HepG2 (cell line): Measurements from ENCODE around the gene PSMB11. TPM values are rescaled to one million over a fixed set of nuclear protein-coding genes. Genes with fewer than 3 reads are reported as not detected.

ENCODE experiments used
- GLI4 ChIP-seq: sonication (generic); formaldehyde crosslinking; IDR thresholded peaks from 2 replicates; pipeline ENCODE4 v1.5.1; 2020; ENCODE audit warnings: missing genetic modification reagents, mild to moderate bottlenecking, moderate library complexity, borderline replicate concordance
- KDM6A ChIP-seq: IDR thresholded peaks from 2 replicates; pipeline ENCODE4 v1.6.1; 2016; ENCODE audit warnings: low read depth
- REST ChIP-seq, 2 experiments: IDR thresholded peaks; 2 replicates each; pipeline ENCODE4 v1.6.1; 2011 to 2012; ENCODE audit warnings: low read length in 2 of 2, borderline replicate concordance in 1 of 2, low read depth in 1 of 2, mild to moderate bottlenecking in 1 of 2, moderate library complexity in 1 of 2
- ZNF530 ChIP-seq: sonication (generic); formaldehyde crosslinking; IDR thresholded peaks from 2 replicates; pipeline ENCODE4 v1.5.0; 2020; ENCODE audit warnings: low read depth, mild to moderate bottlenecking, missing genetic modification reagents
- polyA plus RNA-seq, 8 experiments: library from polyadenylated mRNA; depleted of rRNA in 3 of 8; stranded (reverse) in 7 of 8; unstranded in 1 of 8; fragments of >200 nt; fragmentation: Illumina TruSeq in 4 of 8; extraction: Trizol in 4 of 8; gene quantifications; 2 replicates each; pipeline versions ENCODE4 v1.2.1 to v1.2.3, GENCODE V29; 2011 to 2016; ENCODE audit warnings: low read depth in 4 of 8, missing spikeins in 1 of 8, mixed read lengths in 1 of 8; ENCODE audit not compliant: insufficient read depth in 1 of 8
- total RNA-seq, 5 experiments: library from RNA; depleted of rRNA; stranded (reverse); fragments of >200 nt; fragmentation: Illumina TruSeq; extraction: Trizol; gene quantifications; 2 replicates each; pipeline ENCODE4 v1.2.3, GENCODE V29; 2016; ENCODE audit warnings: low read depth in 1 of 5
- TF ChIP-seq, protein P1 (sequence below): sonication (generic); formaldehyde crosslinking; IDR thresholded peaks from 2 replicates; pipeline ENCODE4 v1.9.0; 2022; ENCODE audit warnings: low read depth, missing genetic modification reagents

PSMB11 gene
- total and polyA plus RNA-seq, 2 of the 13 experiments (the other 11 are each of a cell fraction or from before 2014, with no cell fraction given): not detected

- peak; percentile 66; the same call in 1 of the 2 replicates for TF ChIP-seq GLI4 (CRISPR knock-in tag)
- no peak for TF ChIP-seq ZNF530 (CRISPR knock-in tag)
- TF ChIP-seq, protein P1, sequence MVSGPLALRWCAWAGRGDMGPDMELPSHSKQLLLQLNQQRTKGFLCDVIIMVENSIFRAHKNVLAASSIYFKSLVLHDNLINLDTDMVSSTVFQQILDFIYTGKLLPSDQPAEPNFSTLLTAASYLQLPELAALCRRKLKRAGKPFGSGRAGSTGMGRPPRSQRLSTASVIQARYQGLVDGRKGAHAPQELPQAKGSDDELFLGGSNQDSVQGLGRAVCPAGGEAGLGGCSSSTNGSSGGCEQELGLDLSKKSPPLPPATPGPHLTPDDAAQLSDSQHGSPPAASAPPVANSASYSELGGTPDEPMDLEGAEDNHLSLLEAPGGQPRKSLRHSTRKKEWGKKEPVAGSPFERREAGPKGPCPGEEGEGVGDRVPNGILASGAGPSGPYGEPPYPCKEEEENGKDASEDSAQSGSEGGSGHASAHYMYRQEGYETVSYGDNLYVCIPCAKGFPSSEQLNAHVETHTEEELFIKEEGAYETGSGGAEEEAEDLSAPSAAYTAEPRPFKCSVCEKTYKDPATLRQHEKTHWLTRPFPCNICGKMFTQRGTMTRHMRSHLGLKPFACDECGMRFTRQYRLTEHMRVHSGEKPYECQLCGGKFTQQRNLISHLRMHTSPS (CRISPR knock-in tag): no peak
- TF ChIP-seq REST (IDR thresholded peaks at IDR 0.05; ENCODE audit: borderline replicate concordance in 1 of 2, low read depth in 1 of 2, low read length in 2 of 2): peak in 1 of 2 experiments; percentile 75; a peak in 1 of 4 replicates
- TF ChIP-seq KDM6A: no peak
Measured at GRCh38 chr14:23071244-23071920, 29.4 kb downstream of the PSMB11 start (continued).
